Measurements from ENCODE around the gene MAF. TPM values are rescaled to one million over a fixed set of nuclear protein-coding genes. Genes with fewer than 3 reads are reported as not detected.
A peak's percentile ranks its signal among the peaks of the same experiment; 100 is the strongest.

MAF gene
- total and polyA plus RNA-seq, 8 donors = 1.6 to 17.0 (median 3.0) TPM

DNA sequence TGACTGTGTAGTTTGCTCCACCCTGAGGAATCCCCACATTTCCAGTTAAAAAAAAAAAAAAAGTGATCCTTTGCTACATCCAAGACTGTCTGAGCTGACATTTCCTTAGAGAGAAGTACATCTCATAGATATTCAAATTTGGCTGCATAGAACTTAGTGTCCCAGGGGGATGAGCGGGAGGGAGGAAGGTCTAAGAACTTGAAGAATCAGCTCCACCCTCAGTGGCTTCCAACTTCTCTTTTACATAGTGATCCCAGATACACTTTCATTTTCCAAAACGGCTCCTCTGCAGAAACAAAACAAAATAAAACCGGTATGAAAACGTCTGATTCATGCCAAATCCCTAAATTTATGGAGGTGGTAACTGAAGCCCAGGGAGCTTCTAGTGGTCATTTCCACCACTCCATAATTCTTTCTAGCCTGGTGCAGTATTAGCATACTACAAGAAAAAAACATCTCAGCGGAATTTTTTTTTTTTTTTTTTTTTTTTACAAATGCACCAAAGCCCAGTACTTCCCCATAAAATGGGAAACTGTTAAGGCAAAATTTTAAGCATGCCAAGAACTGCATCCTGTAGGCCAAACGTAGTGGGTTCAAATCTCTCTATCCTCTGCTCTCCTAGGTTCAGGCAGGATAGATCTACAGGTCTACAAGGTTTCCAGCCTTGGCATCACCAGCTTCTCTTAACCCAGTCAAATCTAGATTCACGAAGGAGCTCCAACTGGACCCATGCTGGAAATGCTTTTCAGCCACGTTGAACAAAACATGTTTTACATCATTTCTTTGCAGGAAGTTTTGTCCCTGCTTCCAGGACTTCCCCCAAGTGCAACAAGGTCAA, 29.3 kb downstream of the MAF start:
- 41 to 42% methylated on average over 8 of the region's 8 CpGs for WGBS, 2 donors
- TF ChIP-seq, protein P1, sequence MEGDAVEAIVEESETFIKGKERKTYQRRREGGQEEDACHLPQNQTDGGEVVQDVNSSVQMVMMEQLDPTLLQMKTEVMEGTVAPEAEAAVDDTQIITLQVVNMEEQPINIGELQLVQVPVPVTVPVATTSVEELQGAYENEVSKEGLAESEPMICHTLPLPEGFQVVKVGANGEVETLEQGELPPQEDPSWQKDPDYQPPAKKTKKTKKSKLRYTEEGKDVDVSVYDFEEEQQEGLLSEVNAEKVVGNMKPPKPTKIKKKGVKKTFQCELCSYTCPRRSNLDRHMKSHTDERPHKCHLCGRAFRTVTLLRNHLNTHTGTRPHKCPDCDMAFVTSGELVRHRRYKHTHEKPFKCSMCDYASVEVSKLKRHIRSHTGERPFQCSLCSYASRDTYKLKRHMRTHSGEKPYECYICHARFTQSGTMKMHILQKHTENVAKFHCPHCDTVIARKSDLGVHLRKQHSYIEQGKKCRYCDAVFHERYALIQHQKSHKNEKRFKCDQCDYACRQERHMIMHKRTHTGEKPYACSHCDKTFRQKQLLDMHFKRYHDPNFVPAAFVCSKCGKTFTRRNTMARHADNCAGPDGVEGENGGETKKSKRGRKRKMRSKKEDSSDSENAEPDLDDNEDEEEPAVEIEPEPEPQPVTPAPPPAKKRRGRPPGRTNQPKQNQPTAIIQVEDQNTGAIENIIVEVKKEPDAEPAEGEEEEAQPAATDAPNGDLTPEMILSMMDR (IDR thresholded peaks at IDR 0.05) = no peak
- Histone ChIP-seq H3K9me3 (no peaks in the 10 kb centered on the region), H3K4me1 (no peaks in the 10 kb centered on the region), H3K4me3 (no peak overlapping the region), H3K27me3 (no peaks in the 10 kb centered on the region), H3K36me3 (no peaks in the 10 kb centered on the region), H3K27ac (no peak overlapping the region)
- FAIRE-seq = no peak
- ATAC-seq = peak in 1 of 4 donors; percentile 23
- intact Hi-C loops (cut with DNase I) = no loop called here
- no peak for DNase-seq

GRCh38 chr16:79564671-79565107, 35.8 kb downstream of the MAF start:
- no peak for DNase-seq
- Histone ChIP-seq H3K4me3 (no peak overlapping the region), H3K27me3 (no peaks in the 10 kb centered on the region), H3K4me1 (no peaks in the 10 kb centered on the region), H3K36me3 (no peaks in the 10 kb centered on the region), H3K9me3 (no peaks in the 10 kb centered on the region), H3K27ac (no peak overlapping the region)
- no peak for FAIRE-seq
- WGBS, 2 donors = 63 to 66% methylated on average over 6 of the region's 6 CpGs
- intact Hi-C loops (cut with DNase I) = no loop called here
- ATAC-seq = no peak
- TF ChIP-seq, protein P1 (IDR thresholded peaks at IDR 0.05) = no peak

DNA sequence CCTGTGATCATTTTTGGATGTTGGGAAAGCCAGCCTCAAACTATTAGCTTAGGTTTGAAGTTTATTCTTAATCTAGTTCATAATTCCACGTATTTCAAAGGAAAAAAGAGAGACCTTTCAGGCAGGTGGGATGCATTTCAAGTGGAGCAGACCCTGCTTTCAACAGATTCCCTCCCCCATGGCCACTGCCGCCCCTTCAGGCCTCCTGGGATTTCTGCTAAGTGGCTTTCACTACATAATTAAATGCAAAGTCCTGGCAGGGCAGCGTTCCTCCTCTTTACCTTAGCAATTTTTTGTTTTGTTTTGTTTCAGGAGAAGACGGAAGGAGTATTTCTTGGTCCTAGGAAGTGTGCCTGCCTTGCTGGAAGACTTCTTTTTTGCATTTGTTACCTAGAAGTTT, 36.6 kb downstream of the MAF start:
- intact Hi-C loops (cut with DNase I) = no loop called here
- 61 to 63% methylated on average over 4 of the region's 4 CpGs for WGBS, 2 donors
- FAIRE-seq (no peak), DNase-seq (no peak), ATAC-seq (no peak)
- Histone ChIP-seq H3K4me3 (no peak overlapping the region), H3K9me3 (no peaks in the 10 kb centered on the region), H3K4me1 (no peaks in the 10 kb centered on the region), H3K27me3 (no peaks in the 10 kb centered on the region), H3K36me3 (no peaks in the 10 kb centered on the region), H3K27ac (no peak overlapping the region)
- TF ChIP-seq, protein P1 (IDR thresholded peaks at IDR 0.05) = no peak

GRCh38 chr16:79562166-79562823, 38.2 kb downstream of the MAF start:
- H3K27me3 ChIP-seq = no peaks in the 10 kb centered on the region
- H3K9me3 ChIP-seq = no peaks in the 10 kb centered on the region
- TF ChIP-seq, protein P1 (IDR thresholded peaks at IDR 0.05) = no peak
- FAIRE-seq (no peak), ATAC-seq (no peak), DNase-seq (no peak)
- WGBS, 2 donors = 70 to 75% methylated on average over 5 of the region's 5 CpGs
- no peaks in the 10 kb centered on the region for H3K36me3 ChIP-seq
- no peak overlapping the region for H3K27ac ChIP-seq
- no peaks in the 10 kb centered on the region for H3K4me1 ChIP-seq
- intact Hi-C loops (cut with DNase I) = no loop called here
- H3K4me3 ChIP-seq = no peak overlapping the region

- H3K9me3 ChIP-seq = no peaks in the 10 kb centered on the region
- no peak overlapping the region for H3K27ac ChIP-seq
- intact Hi-C loops (cut with DNase I) = no loop called here
- TF ChIP-seq, protein P1 (IDR thresholded peaks at IDR 0.05) = no peak
- FAIRE-seq (no peak), ATAC-seq (no peak), DNase-seq (no peak)
- no peaks in the 10 kb centered on the region for H3K27me3 ChIP-seq
- no peak overlapping the region for H3K4me3 ChIP-seq
- no peaks in the 10 kb centered on the region for H3K4me1 ChIP-seq
- no peaks in the 10 kb centered on the region for H3K36me3 ChIP-seq
- 62 to 65% methylated on average over 5 of the region's 5 CpGs for WGBS, 2 donors
Measured at GRCh38 chr16:79561729-79562128, 38.8 kb downstream of the MAF start.
